Omental fat pad (tissue), 4 donors: ENCODE data around the gene FLNC. TPM values are rescaled to one million over a fixed set of nuclear protein-coding genes. Genes with fewer than 3 reads are reported as not detected.

Experiments used
- ATAC-seq: fragments of 150-250 bp; one replicate; pipeline ENCODE4 v1.9.1; 2016; ENCODE audit warnings: mild to moderate bottlenecking, moderate library complexity; ENCODE audit not compliant: low FRiP score
- DNase-seq: peaks from one replicate; pipeline ENCODE4 v3.0.0-alpha.2; 2019; ENCODE audit warnings: low spot score
- CTCF ChIP-seq, 3 donors: fragments of 450-650 bp; IDR thresholded peaks; one replicate each; pipeline ENCODE4 v1.5.1; 2016 to 2017; ENCODE audit warnings: antibody characterized with exemption in 3 of 3, mild to moderate bottlenecking in 3 of 3, moderate library complexity in 2 of 3
- total RNA-seq, 4 donors: library from RNA; depleted of rRNA; stranded (reverse); fragments of >200 nt; gene quantifications; one replicate each; pipeline ENCODE4 v1.1.0, GENCODE V29; 2016

Gene FLNC
- total RNA-seq, 4 donors from 2014 or later: 7.7 to 140 (median 25.5) TPM

- peak; percentile 4 for ATAC-seq
- DNase-seq: no peak
- TF ChIP-seq CTCF (IDR thresholded peaks at IDR 0.05): no peak
Measured at GRCh38 chr7:128831994-128832879, 2.0 kb downstream of the FLNC start.

- no peak for ATAC-seq
Measured at GRCh38 chr7:128832880-128833147, 2.6 kb downstream of the FLNC start.

GRCh38 chr7:128833148-128833945 lies 3.1 kb downstream of the FLNC start:
- peak; percentile 17 for ATAC-seq
- no peak for TF ChIP-seq CTCF (IDR thresholded peaks at IDR 0.05)
- no peak for DNase-seq

More at GRCh38 chr7:128832880-128833147, 2.6 kb downstream of the FLNC start:
- DNase-seq: no peak
- no peak for TF ChIP-seq CTCF (IDR thresholded peaks at IDR 0.05)

GRCh38 chr7:128833946-128834325 lies 3.7 kb downstream of the FLNC start:
- ATAC-seq (no peak), DNase-seq (no peak)
- no peak for TF ChIP-seq CTCF (IDR thresholded peaks at IDR 0.05)

GRCh38 chr7:128835231-128835751 lies 5.1 kb downstream of the FLNC start:
- DNase-seq (no peak), ATAC-seq (no peak)
- no peak for TF ChIP-seq CTCF (IDR thresholded peaks at IDR 0.05)

- no peak for TF ChIP-seq CTCF (IDR thresholded peaks at IDR 0.05)
- peak; percentile 29 for ATAC-seq
- DNase-seq: no peak
Measured at GRCh38 chr7:128835790-128836641, 5.8 kb downstream of the FLNC start.
